HG03439 (cell line): ENCODE results near the gene MLST8.
"Not testable (repeated sequence)": the region's sequence is repeated elsewhere in the genome, so short reads cannot be mapped to it uniquely, and the experiment has no call there.

Source experiments
- ATAC-seq: cut with Tn5 transposase; IDR thresholded peaks from one replicate; pipeline ENCODE4 v1.9.1; 2021; ENCODE audit warnings: mild to moderate bottlenecking, moderate library complexity; ENCODE audit not compliant: unreplicated experiment

MLST8 gene

DNA sequence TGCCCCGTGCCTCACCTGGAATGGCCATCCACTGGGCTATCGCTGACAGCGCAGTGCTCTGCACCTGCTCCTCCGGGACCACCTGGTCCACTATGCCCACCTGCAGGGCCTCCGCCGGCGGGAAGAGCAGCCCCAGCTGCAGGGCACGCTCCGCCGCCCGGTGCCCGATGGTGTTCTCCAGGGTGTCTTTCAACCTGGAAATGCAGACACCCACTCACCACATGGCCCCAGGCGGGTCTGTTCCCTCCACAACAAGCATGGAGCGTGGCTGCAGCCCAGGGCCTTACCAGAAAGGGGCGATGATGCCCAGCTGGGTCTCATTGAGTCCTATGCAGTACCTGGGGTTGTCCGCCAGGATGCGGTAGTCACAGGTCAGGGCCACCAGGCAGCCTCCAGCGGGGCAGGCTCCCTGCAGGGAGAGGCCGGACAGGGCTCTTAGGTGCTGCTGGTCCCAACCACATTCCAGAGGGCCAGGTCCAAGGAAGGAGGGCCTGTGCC, 37.8 kb downstream of the MLST8 start:
- ATAC-seq, result no peak

DNA sequence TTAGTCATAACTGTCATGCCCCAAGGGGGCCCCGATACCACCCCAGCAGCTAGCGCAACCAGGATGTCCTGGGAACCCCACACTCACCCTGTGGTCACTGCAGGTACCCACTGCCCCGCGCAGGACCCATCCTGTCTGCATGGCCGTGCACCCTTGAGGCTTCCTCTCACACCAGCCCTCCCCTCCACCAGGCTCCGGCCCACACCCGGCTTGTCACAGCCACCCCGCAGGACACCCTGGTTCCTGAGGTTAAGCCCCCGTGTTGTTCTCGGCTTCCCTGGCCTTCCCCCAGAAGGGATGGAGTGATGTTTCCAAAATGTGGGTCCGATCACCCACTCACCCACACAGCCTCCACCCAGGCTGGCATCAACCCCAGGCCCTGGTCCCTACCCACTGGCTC, 38.5 kb downstream of the MLST8 start:
- no peak for ATAC-seq

DNA sequence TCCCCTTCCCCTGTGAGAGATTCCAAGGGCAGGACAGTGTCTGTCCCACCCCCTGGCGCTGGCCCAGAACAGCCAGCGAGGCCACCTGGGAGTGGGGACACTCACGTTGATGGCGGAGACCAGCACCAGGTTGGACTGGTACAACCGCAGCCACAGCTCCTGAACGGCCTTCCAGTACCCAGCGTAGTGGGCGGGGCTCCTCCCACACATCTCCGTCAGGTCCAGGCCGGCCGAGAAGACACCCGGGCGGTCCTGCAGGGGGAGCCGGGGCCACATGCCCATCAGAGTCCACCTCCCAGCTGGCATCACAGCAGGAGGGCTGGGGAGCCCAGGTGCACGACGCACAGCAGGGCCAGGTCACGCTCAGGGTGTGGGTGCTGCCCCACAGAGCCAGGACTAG, 39.0 kb downstream of the MLST8 start:
- ATAC-seq, result no peak

DNA sequence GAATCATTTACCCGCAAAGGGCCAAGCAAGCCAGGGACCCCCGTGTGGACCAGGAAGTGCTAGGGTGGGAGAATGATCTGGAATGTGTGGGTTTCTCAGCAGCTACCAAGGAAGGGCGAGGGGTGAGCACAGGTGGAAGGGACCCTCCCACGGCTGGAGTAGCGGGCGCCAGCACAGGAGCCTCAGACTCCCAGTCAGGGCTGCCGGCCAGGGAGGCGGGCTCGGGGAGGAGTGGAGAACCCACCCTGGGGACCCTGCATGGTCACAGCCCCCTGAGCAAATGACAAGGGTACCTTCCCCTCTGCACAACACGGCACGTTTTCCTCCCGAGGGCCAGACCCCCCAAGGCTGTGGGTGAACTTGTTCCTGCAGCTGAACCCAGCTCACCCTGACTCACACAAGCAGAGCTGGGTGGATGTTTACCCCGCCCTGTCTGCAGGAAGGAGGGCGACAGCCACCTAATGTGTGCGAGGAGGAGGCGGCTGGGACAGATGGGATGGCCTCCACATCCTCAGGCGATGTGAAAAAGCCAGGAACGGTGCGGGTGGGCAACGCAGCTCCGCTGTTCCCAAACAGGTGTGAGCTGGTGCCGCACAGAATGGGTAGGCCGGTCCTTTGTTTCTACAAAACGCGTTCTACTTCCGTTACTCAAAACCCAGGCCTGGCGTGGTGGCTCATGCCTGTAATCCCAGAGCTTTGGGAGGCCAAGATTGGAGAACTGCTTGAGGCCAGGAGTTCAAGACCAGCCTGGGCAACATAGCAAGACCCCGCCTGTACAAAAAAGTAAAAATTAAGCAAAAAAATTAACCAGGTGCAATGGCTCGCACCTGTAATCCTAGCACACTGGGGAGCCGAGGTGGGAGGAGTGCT, 39.9 kb downstream of the MLST8 start:
- ATAC-seq, result no peak

DNA sequence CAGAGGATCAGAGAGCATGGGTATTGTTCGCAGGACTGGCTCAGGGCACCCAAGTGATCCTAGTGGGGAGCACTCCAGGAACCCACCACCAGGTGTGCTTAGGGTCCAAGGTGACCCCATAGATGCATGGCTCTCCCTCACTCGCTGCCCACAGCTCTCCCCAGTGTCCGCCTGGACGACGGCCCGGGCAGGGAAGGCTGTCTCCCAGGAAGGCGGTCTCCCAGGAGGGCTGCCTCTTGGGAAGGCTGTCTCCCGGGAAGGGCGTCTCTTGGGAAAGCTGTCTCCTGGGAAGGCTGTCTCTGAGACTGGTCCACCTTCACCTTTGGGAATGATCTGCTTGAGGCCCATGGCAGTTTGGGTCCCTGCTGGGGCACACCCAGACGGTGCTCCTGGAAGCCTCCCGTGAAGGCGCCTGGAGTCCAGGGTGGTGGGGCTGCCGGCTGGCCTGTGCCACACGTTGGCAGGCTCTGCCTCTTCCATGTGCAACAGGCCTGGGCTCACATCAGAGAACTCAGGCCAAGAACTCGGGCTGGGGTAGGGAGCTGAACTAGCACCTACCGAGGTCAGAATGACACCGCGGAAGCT, 41.1 kb downstream of the MLST8 start:
- no peak for ATAC-seq

DNA sequence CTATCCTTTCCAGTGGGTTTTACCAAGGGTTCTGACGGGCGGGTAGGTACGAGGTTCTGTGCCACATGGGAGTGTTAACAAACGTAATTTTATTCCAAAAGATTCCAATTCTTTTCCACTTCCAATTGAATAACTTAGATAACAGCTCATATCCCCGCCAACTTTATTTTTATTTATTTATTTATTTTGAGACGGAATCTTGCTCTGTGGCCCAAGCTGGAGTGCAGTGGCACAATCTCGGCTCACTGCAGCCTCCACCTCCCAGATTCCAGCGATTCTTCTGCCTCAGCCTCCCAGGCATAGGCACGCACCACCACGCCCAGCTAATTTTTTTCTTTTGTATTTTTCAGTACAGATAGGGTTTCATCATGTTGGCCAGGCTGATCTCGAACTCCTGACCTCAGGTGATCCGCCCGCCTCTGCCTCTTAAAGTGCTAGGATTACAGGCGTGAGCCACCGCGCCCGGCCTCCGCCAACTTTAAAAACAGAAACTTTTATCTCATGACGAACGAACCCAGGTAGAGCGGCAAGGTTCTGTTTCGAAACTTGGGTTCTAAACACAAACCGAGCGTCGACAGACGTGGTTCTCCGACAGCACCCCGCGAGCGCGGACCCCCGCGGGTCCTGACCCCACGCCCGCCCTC, 45.5 kb downstream of the MLST8 start:
- no peak for ATAC-seq

DNA sequence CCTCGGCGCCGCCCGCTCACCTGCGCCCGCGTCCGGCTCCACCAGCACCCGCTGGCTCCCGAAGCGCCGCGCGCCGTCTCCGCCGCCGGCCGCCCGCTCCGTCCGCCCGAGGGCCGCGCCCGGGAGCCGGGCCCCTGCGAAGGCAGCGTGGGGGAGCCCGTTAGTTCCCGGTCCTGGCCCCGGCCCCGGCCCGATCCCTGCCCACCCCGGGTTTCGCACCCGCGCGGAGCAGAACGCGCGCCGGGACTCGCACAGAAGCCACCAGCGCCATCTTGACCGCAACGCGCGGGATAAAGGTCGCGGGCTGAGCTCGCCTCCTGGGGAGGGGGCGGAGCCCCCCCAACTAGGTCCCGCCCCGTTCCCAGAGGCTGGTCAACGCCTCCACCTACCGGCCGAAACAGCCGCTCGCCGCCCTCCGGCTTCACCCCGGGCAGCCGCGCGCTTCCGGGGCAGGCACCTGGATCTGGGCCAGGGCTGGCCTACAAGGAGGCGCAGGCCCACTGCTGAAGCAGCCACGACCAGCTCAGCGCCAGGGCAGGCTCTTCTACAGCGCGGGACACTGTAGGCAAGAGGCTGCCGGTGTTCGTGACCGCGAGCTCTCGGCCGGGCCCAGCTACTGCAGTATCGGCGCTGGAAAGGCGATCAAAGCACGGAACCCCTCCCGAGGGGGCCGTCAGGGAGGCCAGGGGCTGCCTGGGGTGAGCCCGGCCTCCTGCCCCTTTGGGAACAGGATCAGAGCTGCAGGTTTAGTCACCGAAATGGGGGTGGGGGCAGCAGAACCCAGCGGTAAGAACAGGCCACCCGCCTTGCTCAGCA, 46.2 kb downstream of the MLST8 start, which contains the start of gene ECI1:
Gene ECI1 (minus strand): TSS at position 292 of the 816 bp plus-strand sequence. CDS start 21 bp downstream, at position 271.
- ATAC-seq, result peak; percentile 81

DNA sequence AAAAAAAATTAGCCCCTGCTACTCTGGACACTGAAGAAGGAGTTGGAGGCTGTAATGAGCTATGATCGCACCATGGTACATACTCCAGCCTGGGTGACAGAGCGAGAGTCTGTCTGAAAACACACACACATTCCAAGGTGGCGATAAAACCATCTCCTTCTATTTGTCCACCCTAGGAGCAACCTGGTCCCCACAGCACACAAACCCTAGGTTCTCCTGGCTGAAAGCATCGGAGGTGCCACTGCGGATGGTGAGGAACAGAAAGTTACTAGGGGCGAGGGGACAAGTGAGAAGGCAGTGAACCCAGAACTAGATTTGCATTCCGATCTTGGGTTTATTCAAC, 47.5 kb downstream of the MLST8 start:
- no peak for ATAC-seq

DNA sequence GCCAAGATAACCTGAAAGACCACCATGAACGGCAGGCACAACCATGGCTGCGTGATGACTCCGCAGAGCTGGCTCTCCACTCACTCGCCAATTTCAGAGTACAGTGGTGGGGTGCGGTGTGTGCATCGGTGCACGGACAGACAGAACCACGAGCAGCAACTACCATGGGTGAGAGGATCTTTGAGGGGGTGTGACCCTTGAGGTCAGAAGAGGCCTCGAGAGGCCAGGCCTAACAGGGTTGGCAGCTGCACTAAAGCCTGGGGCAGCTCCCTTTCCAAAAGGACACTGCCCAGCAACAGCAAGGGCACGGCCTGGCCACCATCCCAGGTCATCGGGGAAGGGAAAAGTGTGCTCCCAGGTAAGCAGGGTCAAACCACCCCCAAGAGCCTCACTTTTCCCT, 48.0 kb downstream of the MLST8 start:
- ATAC-seq, result no peak

DNA sequence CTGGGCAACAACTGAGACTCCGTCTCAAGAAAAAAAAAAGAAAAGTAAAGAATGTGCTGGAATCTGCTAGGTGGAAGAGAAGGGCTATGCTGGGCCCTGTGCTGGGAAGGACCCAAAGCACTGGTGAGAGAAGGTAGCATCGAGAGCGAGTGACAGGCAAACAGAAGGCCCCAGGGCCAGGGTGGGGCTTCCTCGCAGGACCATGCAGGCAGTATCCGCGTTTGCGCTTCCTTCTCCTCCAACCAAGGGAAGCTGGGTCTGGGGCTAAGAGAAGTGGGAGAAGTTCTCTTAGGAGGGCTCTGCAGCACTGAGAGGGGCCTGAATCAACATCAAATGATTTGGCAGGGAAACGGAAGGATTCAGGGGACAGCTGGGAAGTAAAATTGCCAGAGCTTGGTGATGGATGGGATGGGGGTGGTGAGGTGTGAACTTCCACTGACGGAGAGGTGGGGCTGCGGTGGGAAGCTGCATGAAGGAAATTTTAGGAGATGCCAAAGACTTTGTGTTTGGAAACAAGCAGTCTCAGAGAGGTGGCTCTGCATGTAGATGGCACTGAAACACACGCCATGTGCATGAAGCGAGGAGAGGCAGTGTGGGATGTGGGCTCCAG, 51.4 kb downstream of the MLST8 start:
- no peak for ATAC-seq

DNA sequence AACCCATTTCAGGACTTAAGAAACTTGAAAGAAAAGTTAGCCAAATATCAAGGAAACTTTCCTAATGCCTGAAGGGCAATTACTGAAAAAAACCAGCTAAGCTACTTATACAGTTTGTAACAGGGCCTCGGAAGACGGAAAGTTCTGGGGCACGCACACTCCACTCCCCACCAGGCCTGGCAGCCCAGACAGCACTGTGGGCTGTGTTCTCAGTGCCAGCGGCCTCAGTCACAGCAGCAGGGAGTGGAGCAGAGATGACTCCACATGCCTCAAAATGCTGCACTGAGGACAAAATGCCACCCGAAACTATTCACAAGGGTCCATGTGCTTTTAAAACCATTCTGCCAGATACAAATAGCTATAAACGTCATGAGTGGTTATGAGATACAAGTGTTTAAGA, 52.5 kb downstream of the MLST8 start:
- ATAC-seq, result no peak

DNA sequence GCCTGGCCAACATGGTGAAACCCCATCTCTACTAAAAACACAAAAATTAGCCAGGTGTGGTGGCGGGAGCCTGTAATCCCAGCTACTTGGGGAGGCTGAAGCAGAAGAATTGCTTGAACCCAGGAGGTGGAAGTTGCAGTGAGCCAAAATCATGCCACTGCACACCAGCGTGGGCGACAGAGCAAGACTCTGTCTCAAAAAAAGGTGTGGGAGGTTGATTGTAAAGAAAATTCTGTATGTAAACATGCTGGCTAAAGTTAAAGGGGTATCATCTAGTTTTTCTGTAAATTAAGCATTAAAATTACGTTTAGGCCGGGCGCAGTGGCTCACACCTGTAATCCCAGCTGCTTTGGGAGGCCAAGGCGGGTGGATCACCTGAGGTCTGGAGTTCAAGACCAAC, 53.3 kb downstream of the MLST8 start:
- not testable (repeated sequence) for ATAC-seq
